ENCODE measurements around the gene CLEC20A. TPM values are rescaled to one million over a fixed set of nuclear protein-coding genes. Genes with fewer than 3 reads are reported as not detected.

Gene CLEC20A
- total and polyA plus RNA-seq, 2 of the 8 experiments (the other 6 are each of a cell fraction or from before 2014, with no cell fraction given) = not detected

DNA sequence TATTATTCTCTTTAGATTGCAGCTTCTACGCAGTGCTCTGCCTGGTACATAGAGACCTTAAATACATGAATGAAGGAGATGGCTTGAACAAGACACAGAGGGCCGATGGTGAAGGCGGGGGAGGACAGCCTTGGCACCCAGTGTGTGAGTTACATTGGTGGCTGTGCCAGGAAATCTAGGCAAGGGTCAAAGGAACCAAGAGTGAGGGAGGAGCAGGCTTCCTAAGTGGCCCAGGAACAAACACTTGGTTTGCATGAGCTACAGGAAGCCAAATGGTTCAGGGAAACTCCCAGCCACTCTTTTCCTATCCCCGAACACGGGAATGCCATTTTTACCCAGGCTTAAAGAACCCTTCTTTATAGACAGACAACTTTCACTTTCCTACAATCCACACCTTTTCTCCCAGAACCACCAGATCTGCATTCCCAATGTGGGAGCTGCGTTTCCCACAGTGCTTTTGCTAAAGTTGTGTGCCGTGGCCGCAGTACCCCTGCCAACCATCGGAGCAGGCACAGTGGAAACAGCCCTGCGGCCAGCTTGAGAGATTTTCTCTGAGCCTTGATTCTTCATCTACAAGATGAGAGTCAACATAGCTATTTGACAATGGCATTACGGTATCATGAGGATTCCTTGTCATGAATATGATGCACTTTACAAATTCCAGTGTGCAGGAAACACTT, 3.5 kb upstream of the CLEC20A start:
- Histone ChIP-seq H3K79me2 (ENCODE audit: control insufficient read depth in 1 of 2, insufficient read depth in 2 of 2, low read length in 2 of 2) (no peaks in the 10 kb centered on the region), H3K79me1 (ENCODE audit: low read depth, low read length) (no peaks in the 10 kb centered on the region), H3K18ac (ENCODE audit: extremely low read depth, low read length) (no peak overlapping the region), H2AFZ (ENCODE audit: low read length) (peak overlapping the region; percentile 65; the same call in 1 of the 2 replicates), H3K9me3 (ENCODE audit: insufficient read depth in 2 of 2, low read depth in 1 of 2, low read length in 1 of 2) (no peaks in the 10 kb centered on the region), H3K27ac (ENCODE audit: low read depth, low read length) (no peak overlapping the region), H3K14ac (ENCODE audit: insufficient read length) (no peak overlapping the region), H3K23ac (ENCODE audit: insufficient read length) (no peak overlapping the region), H4K20me1 (replicated peaks in 1 of 2; ENCODE audit: control insufficient read depth in 1 of 2, insufficient read depth in 2 of 2, low read length in 2 of 2) (no peaks in the 10 kb centered on the region), H3K36me3 (ENCODE audit: control insufficient read depth in 2 of 4, insufficient read depth in 4 of 4, low read length in 3 of 4) (no peaks in the 10 kb centered on the region), H3K23me2 (ENCODE audit: low read depth, low read length) (no peaks in the 10 kb centered on the region; the same call in none of the 2 replicates), H3K9ac (replicated peaks in 1 of 4; ENCODE audit: extremely low read depth in 1 of 4, low read depth in 3 of 4, low read length in 3 of 4) (no peak overlapping the region), H4K91ac (replicated peaks; ENCODE audit: insufficient read length, low read length) (no peak overlapping the region), H3K4me1 (replicated peaks in 1 of 4; ENCODE audit: control insufficient read depth in 3 of 4, insufficient read depth in 4 of 4, low read length in 3 of 4) (no peaks in the 10 kb centered on the region; a peak in 1 of 7 replicates), H3K4me3 (ENCODE audit: extremely low read depth in 1 of 4, insufficient read depth in 2 of 4, low read depth in 3 of 4, low read length in 4 of 4) (no peak overlapping the region), H2BK15ac (ENCODE audit: low read length) (0 out of 2 replicates have a peak overlapping the region, but pooled peaks have one; percentile 65), H3K27me3 (replicated peaks in 1 of 4; ENCODE audit: control insufficient read depth in 3 of 4, extremely low read depth in 1 of 4, insufficient read depth in 3 of 4, low read length in 3 of 4) (no peaks in the 10 kb centered on the region), H3K4me2 (ENCODE audit: insufficient read depth in 1 of 2, low read depth in 2 of 2, low read length in 2 of 2) (no peak overlapping the region), H2AK5ac (ENCODE audit: low read depth, low read length) (no peak overlapping the region), H2BK20ac (ENCODE audit: low read length) (no peak overlapping the region), H4K8ac (ENCODE audit: extremely low read depth, insufficient read depth, low read length) (no peak overlapping the region), H2BK120ac (replicated peaks; ENCODE audit: low read depth, low read length) (no peak overlapping the region), H4K5ac (ENCODE audit: insufficient read length, low read depth, low read length) (no peak overlapping the region), H2BK5ac (ENCODE audit: low read depth, low read length) (no peak overlapping the region), H3K4ac (replicated peaks; ENCODE audit: insufficient read length, low read depth, low read length) (no peak overlapping the region), H2BK12ac (ENCODE audit: low read depth, low read length) (peak overlapping the region; percentile 76; the same call in 1 of the 2 replicates), H3K56ac (replicated peaks; ENCODE audit: insufficient read length, low read depth, low read length) (no peak overlapping the region)
- WGBS, 2 experiments (ENCODE audit: extremely low coverage in 1 of 2, insufficient coverage in 1 of 2, insufficient read length in 1 of 2, insufficient replicate concordance in 2 of 2, low coverage in 1 of 2, low lambda C conversion rate in 2 of 2, missing lambda C conversion rate in 1 of 2) = 83% methylated on average over 11 of the region's 11 CpGs; no CpG with 5 or more reads in 1 of the 2 experiments
- POLR2A ChIA-PET (ENCODE audit: partially characterized antibody) = interaction anchor here (1.0 to 1.3 kb wide), 2 partner anchors 12 to 180 kb away, joined by 3 read pairs; no protein-coding TSS in a partner anchor
- TF ChIP-seq RAD21 (IDR thresholded peaks at IDR 0.05 in 1 of 2, conservative IDR thresholded peaks at IDR 0.05 in 1 of 2; ENCODE audit: low read depth in 2 of 2, low read length in 2 of 2) (peak in 1 of 2 experiments; percentile 19; a peak in 1 of 4 replicates), ASH2L (IDR thresholded peaks at IDR 0.05; ENCODE audit: low read length) (peak; percentile 4)
- TF ChIP-seq, protein P1, sequence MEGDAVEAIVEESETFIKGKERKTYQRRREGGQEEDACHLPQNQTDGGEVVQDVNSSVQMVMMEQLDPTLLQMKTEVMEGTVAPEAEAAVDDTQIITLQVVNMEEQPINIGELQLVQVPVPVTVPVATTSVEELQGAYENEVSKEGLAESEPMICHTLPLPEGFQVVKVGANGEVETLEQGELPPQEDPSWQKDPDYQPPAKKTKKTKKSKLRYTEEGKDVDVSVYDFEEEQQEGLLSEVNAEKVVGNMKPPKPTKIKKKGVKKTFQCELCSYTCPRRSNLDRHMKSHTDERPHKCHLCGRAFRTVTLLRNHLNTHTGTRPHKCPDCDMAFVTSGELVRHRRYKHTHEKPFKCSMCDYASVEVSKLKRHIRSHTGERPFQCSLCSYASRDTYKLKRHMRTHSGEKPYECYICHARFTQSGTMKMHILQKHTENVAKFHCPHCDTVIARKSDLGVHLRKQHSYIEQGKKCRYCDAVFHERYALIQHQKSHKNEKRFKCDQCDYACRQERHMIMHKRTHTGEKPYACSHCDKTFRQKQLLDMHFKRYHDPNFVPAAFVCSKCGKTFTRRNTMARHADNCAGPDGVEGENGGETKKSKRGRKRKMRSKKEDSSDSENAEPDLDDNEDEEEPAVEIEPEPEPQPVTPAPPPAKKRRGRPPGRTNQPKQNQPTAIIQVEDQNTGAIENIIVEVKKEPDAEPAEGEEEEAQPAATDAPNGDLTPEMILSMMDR (IDR thresholded peaks at IDR 0.05; ENCODE audit: control extremely low read depth in 1 of 3, insufficient read depth in 1 of 3, low read depth in 1 of 3, low read length in 3 of 3) = peak; percentile 37 to 70 (median 54)
- TF ChIP-seq, protein P2, sequence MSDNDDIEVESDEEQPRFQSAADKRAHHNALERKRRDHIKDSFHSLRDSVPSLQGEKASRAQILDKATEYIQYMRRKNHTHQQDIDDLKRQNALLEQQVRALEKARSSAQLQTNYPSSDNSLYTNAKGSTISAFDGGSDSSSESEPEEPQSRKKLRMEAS (IDR thresholded peaks at IDR 0.05) = no peak
- FAIRE-seq = no peak
- no peak for DNase-seq (ENCODE audit: low read depth in 1 of 2, low spot score in 2 of 2)
- CTCF ChIA-PET (ENCODE audit: partially characterized antibody) = interaction anchor here (0.6 to 13.1 kb wide), 59 partner anchors 9 to 782 kb away, joined by 3 to 238 read pairs (median 5); partner anchors contain the start of gene TEX35

Data from H1 (cell line).